Adrenal gland (tissue), 12 donors: Measurements from ENCODE around the gene KEL. TPM values are rescaled to one million over a fixed set of nuclear protein-coding genes. Genes with fewer than 3 reads are reported as not detected.

Experiments
- DNase-seq, 7 donors: peaks; one replicate each; pipeline ENCODE4 v3.0.0-alpha.2; 2019 to 2020
- H3K27ac ChIP-seq, 5 donors: fragments of 200-600 bp; sonication (generic) in 4 of 5; 1 replicate in 3 of 5; 2 replicates in 2 of 5; pipeline versions ENCODE4 v1.5.1 to v1.8.0; 2016 to 2020; ENCODE audit warnings: mild to moderate bottlenecking in 1 of 5
- H3K27me3 ChIP-seq: fragments of 200-600 bp; 2 replicates; pipeline ENCODE4 v1.8.0; 2021
- H3K36me3 ChIP-seq, 2 donors: fragments of 200-600 bp; replicated peaks in 1 of 2; 1 replicate in 1 of 2; 2 replicates in 1 of 2; pipeline versions ENCODE4 v1.5.1 to v1.8.0; 2018 to 2022
- H3K4me1 ChIP-seq, 2 donors: fragments of 200-600 bp; replicated peaks in 1 of 2; 1 replicate in 1 of 2; 2 replicates in 1 of 2; pipeline versions ENCODE4 v1.5.1 to v1.8.0; 2018 to 2021
- H3K4me3 ChIP-seq, 4 donors: fragments of 200-600 bp; sonication (generic) in 3 of 4; one replicate each; pipeline ENCODE4 v1.5.1; 2016 to 2018
- H3K9me3 ChIP-seq, 3 donors: fragments of 200-600 bp; sonication (generic) in 1 of 3; replicated peaks in 1 of 3; 1 replicate in 2 of 3; 2 replicates in 1 of 3; pipeline versions ENCODE4 v1.5.1 to v1.8.0; 2016 to 2021
- POLR2A ChIP-seq, 2 donors: fragments of 450-650 bp; IDR thresholded peaks; one replicate each; pipeline ENCODE4 v1.6.1; 2017; ENCODE audit warnings: antibody characterized with exemption in 2 of 2, mild to moderate bottlenecking in 2 of 2, moderate library complexity in 1 of 2
- WGBS, 4 donors: extraction: QIAGEN DNeasy Blood & Tissue Kit in 2 of 4; methylation state at CpG; one replicate each; pipeline versions ENCODE4 v1.1.5 to v1.1.7; 2013 to 2017; 5-methylcytosine and 5-hydroxymethylcytosine counted together
- intact Hi-C, 2 donors: fragments of 100-400 bp; cut with DNase I; formaldehyde crosslinking; loops; one replicate each; pipeline versions ENCODE4 v1.14.1 to v1.15.0; 2022 to 2023
- polyA plus RNA-seq, 3 donors: library from polyadenylated mRNA; stranded (reverse); fragments of 200-250 nt in 2 of 3; fragments of 350-450 nt in 1 of 3; fragmentation: Illumina TruSeq in 1 of 3; extraction: RNeasy Lipid Tissue Mini Kit (QIAGEN cat#74804) in 1 of 3; gene quantifications; one replicate each; pipeline ENCODE4 v1.2.3, GENCODE V29; 2013 to 2014
- total RNA-seq, 9 donors: library from RNA; depleted of rRNA in 4 of 9; stranded (reverse); fragments of >200 nt in 4 of 9; fragments of 120-200 nt in 1 of 9; fragmentation: NEBNext Ultra II Directional in 1 of 9; extraction: Animal tissue kit (Norgen Biotek cat#: 25700) in 1 of 9; gene quantifications; one replicate each; pipeline versions ENCODE4 v1.1.0 to v1.2.4, GENCODE V29; 2013 to 2023
- TF ChIP-seq, protein P1 (sequence below), 6 experiments: fragments of 450-650 bp in 4 of 6; fragments of 200-600 bp in 2 of 6; sonication (generic) in 1 of 6; IDR thresholded peaks; 1 replicate in 5 of 6; 2 replicates in 1 of 6; pipeline versions ENCODE4 v1.5.1 to v1.8.0; 2016 to 2021; ENCODE audit warnings: antibody characterized with exemption in 6 of 6, mild to moderate bottlenecking in 2 of 6, moderate library complexity in 1 of 6
- donor health status: healthy with polysubstance abuse.
- donor health status: Bipolar disorder and iron deficiency.
- donor health status: DM: yes; HTN: yes; CAD: no.
- donor health status: DM: no; HTN: no; CAD: no.
- donor health status: DM: no; HTN: no; CAD: no.
- donor health status: DM: yes; HTN: yes; CAD: no.

KEL gene
- total and polyA plus RNA-seq, 12 donors, result 0.15 to 1.2 (median 0.55) TPM; not detected in 5

DNA sequence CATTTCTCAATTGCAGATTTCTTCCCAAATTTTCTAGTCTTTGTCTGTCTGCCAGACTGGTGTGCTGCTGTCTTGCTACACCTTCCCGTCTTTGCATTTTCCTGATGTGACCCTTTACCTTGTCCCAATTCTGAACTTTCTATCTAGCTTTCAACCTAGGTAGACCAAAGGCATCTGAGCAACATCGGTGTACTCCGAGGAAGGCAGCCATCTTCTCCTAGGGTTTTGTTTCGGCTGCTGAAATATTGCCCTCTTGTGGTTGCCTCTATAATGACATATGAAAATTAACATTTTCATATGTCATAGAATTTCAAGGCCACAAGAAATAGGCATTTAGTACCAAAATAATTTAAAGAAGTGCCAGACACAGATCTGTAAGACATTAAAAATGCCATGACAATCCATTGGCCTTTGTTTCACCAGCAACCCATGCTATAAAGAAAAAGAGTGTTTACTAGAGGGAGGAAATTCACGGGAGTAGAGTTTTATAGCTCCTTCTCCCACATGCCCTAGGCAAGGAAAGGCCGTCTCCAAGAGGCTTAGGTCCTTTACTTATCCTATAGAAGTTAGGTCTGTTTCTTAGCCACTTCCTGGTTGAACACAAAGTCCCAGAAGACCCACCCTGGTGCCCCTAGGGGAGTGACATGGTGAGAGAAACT is 41.4 kb upstream of the KEL start:
- 33 to 40% (median 36%) methylated on average over 6 of the region's 6 CpGs for WGBS, 4 donors
- peak overlapping the region in 1 of 4 donors; percentile 25 for H3K4me3 ChIP-seq
- no peaks in the 10 kb centered on the region for H3K36me3 ChIP-seq
- H3K9me3 ChIP-seq, result no peaks in the 10 kb centered on the region
- no peaks in the 10 kb centered on the region for H3K4me1 ChIP-seq
- no peaks in the 10 kb centered on the region for H3K27me3 ChIP-seq
- TF ChIP-seq POLR2A (IDR thresholded peaks at IDR 0.05), result no peak
- TF ChIP-seq, protein P1, sequence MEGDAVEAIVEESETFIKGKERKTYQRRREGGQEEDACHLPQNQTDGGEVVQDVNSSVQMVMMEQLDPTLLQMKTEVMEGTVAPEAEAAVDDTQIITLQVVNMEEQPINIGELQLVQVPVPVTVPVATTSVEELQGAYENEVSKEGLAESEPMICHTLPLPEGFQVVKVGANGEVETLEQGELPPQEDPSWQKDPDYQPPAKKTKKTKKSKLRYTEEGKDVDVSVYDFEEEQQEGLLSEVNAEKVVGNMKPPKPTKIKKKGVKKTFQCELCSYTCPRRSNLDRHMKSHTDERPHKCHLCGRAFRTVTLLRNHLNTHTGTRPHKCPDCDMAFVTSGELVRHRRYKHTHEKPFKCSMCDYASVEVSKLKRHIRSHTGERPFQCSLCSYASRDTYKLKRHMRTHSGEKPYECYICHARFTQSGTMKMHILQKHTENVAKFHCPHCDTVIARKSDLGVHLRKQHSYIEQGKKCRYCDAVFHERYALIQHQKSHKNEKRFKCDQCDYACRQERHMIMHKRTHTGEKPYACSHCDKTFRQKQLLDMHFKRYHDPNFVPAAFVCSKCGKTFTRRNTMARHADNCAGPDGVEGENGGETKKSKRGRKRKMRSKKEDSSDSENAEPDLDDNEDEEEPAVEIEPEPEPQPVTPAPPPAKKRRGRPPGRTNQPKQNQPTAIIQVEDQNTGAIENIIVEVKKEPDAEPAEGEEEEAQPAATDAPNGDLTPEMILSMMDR (IDR thresholded peaks at IDR 0.05), result peak; percentile 42 to 73 (median 68)
- H3K27ac ChIP-seq, result no peak overlapping the region
- intact Hi-C loops, result loop anchor here (5.0 to 10.0 kb wide), 2 partner anchors 129 to 146 kb away; partner anchors contain the start of gene EPHB6 (in 1 of the 2)
- peak in 1 of 7 donors; percentile 19 for DNase-seq

DNA sequence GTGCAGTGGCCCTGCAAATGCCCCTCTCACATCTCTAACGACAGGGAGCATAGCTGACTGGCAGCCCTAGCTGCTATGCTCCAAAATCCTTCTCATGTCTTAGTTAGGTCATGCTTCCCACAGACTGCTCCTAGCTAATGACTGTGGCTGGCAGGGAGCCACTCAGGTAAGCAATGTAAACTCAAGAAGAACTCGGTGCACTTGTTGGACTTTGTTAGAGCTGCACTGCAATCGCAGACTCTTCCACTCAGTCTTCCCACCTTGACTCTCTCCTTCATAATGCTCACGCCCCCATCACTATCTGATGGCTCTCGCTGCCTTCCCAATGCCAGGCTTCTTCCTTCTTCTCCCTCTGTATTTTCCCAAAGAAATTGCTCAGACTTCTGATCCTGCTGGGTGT is 40.7 kb upstream of the KEL start:
- 81 to 94% (median 88%) methylated on average over 5 of the region's 5 CpGs for WGBS, 4 donors
- H3K4me3 ChIP-seq, result peak overlapping the region in 1 of 4 donors; percentile 25
- no peak overlapping the region for H3K27ac ChIP-seq
- no peaks in the 10 kb centered on the region for H3K27me3 ChIP-seq
- H3K4me1 ChIP-seq, result no peaks in the 10 kb centered on the region
- H3K36me3 ChIP-seq, result no peaks in the 10 kb centered on the region
- no peak for DNase-seq
- intact Hi-C loops, result loop anchor here (5.0 to 10.0 kb wide), 2 partner anchors 128 to 146 kb away; partner anchors contain the start of gene EPHB6 (in 1 of the 2)
- no peak for TF ChIP-seq POLR2A (IDR thresholded peaks at IDR 0.05)
- TF ChIP-seq, protein P1 (IDR thresholded peaks at IDR 0.05), result no peak
- H3K9me3 ChIP-seq, result no peaks in the 10 kb centered on the region

DNA sequence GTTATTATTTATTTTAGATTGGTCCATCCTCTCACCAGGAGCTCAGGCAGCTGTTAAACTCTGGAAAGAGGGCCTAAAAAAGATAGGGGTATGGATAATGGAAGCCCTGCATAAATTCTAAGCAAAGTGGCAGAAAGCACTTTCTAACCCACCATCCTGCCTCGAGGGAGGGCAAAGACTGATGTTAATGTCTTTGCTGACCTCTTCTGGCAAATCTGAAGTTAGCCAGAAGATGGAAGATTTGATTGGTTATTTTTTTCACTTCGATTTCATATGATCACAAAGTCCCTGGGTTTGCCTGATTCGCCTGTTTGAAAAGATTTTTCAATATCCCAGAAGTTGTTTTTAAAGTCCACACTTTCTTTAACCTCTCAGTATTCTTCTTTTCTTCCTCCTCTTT is 39.9 kb upstream of the KEL start:
- intact Hi-C loops, result loop anchor here (5.0 to 10.0 kb wide), 2 partner anchors 127 to 145 kb away; partner anchors contain the start of gene EPHB6 (in 1 of the 2)
- no peaks in the 10 kb centered on the region for H3K4me1 ChIP-seq
- DNase-seq, result no peak
- 43 to 51% (median 49%) methylated on average over 3 of the region's 3 CpGs for WGBS, 4 donors
- no peaks in the 10 kb centered on the region for H3K9me3 ChIP-seq
- H3K27me3 ChIP-seq, result no peaks in the 10 kb centered on the region
- H3K27ac ChIP-seq, result no peak overlapping the region
- no peak overlapping the region for H3K4me3 ChIP-seq
- no peaks in the 10 kb centered on the region for H3K36me3 ChIP-seq
- TF ChIP-seq, protein P1 (IDR thresholded peaks at IDR 0.05), result no peak
- TF ChIP-seq POLR2A (IDR thresholded peaks at IDR 0.05), result no peak

DNA sequence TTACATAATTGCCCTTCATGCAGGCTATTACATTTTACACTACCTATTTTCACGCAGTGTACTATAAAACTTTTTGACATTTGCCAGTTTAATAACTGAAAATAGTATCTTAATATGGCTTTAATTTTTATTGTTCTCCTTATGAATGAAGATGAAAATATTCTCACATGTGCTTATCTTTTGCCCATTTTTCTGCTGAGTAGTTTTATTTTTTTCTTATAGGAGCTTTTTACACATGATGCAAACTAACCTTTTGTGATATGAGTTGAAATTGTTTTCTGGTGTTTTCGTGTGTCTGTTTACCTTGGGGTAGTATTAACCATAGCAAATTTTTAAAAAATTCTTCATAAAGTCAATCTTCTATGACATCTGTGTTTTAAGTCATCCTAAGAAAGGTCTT is 38.5 kb upstream of the KEL start:
- Histone ChIP-seq H3K36me3 (no peaks in the 10 kb centered on the region), H3K27me3 (no peaks in the 10 kb centered on the region), H3K27ac (no peak overlapping the region), H3K4me1 (no peaks in the 10 kb centered on the region), H3K4me3 (no peak overlapping the region), H3K9me3 (no peaks in the 10 kb centered on the region)
- intact Hi-C loops, result loop anchor here (5.0 to 10.0 kb wide), 2 partner anchors 126 to 143 kb away; partner anchors contain the start of gene EPHB6 (in 1 of the 2)
- 81 to 92% (median 85%) methylated on average over 2 of the region's 2 CpGs for WGBS, 4 donors
- DNase-seq, result no peak
- TF ChIP-seq, protein P1 (IDR thresholded peaks at IDR 0.05), result no peak
- TF ChIP-seq POLR2A (IDR thresholded peaks at IDR 0.05), result no peak
